Measurements from ENCODE around the gene TAAR8. TPM values are rescaled to one million over a fixed set of nuclear protein-coding genes. Genes with fewer than 3 reads are reported as not detected.

The TAAR8 gene
- polyA plus RNA-seq, 1 donor (not counting 4 experiments of a cell fraction or from before 2014, with no cell fraction given), result not detected

DNA sequence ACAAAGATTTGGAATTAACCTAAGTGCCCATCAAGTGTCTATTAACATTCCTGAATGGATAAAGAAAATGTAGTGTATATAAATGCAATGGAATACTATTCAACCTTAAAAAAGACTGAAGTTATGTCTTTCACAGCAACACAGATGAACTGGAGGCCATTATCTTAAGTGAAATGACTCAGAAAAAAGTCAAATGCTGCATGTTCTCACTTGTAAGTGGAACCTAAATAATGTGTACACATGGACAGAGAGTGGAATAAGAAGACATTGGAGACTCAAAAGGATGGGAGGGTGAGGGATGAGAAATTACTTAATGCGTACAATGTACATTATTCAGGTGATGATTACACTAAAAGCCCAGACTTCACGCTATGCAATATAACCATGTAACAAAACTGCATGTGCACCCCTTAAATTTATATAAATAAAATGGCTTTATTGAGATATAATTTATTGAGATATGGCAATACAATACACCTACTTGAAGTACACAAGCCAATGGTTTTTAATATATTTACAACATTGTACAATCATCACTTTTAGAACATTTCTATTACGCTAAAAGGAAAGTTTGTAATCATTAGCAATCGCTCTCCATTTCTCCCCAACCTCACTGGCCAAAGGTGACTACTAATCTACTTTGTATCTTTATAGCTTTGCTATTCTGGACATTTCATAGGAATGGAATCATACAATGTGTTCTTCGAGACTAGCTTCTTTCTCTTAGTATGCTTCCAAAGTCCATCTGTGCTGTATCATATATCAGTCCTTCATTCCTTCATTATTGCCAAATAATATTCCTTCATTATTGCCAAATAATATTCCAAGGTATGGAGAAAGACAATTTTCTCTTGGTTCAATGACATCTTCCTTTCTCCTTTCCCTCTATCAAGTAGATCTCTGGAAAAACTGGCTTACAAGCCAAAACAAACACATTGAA lies 45.3 kb upstream of the TAAR8 start:
- no peak overlapping the region for H2AFZ ChIP-seq (ENCODE audit: control insufficient read depth, low read length)
- TF ChIP-seq, protein P1, sequence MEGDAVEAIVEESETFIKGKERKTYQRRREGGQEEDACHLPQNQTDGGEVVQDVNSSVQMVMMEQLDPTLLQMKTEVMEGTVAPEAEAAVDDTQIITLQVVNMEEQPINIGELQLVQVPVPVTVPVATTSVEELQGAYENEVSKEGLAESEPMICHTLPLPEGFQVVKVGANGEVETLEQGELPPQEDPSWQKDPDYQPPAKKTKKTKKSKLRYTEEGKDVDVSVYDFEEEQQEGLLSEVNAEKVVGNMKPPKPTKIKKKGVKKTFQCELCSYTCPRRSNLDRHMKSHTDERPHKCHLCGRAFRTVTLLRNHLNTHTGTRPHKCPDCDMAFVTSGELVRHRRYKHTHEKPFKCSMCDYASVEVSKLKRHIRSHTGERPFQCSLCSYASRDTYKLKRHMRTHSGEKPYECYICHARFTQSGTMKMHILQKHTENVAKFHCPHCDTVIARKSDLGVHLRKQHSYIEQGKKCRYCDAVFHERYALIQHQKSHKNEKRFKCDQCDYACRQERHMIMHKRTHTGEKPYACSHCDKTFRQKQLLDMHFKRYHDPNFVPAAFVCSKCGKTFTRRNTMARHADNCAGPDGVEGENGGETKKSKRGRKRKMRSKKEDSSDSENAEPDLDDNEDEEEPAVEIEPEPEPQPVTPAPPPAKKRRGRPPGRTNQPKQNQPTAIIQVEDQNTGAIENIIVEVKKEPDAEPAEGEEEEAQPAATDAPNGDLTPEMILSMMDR (optimal IDR thresholded peaks at IDR 0.05 in 1 of 3, IDR thresholded peaks at IDR 0.05 in 1 of 3, conservative IDR thresholded peaks at IDR 0.05 in 1 of 3; ENCODE audit: extremely low read depth in 1 of 3, insufficient read depth in 2 of 3, low read length in 3 of 3), result no peak
- TF ChIP-seq EZH2 (IDR thresholded peaks at IDR 0.05; ENCODE audit: low read length), result no peak
- peaks cover 0 to 4% of the 10 kb centered on the region in 2 experiments for H3K36me3 ChIP-seq (ENCODE audit: control insufficient read depth in 2 of 2, extremely low read depth in 1 of 2, insufficient read depth in 2 of 2, low read length in 2 of 2)
- H4K20me1 ChIP-seq (ENCODE audit: control insufficient read depth, extremely low read depth, insufficient read depth, low read length), result no peaks in the 10 kb centered on the region
- FAIRE-seq (no peak), DNase-seq (ENCODE audit: low read depth, low spot score) (no peak)
- H3K9me3 ChIP-seq (ENCODE audit: control insufficient read depth, low read depth, low read length), result no peaks in the 10 kb centered on the region
- H3K27me3 ChIP-seq (ENCODE audit: control insufficient read depth, extremely low read depth, insufficient read depth, low read length), result no peaks in the 10 kb centered on the region
- peaks cover 73% of the 10 kb centered on the region for H3K79me2 ChIP-seq (ENCODE audit: control insufficient read depth, insufficient read depth, low read length)
- no peak overlapping the region for H3K4me2 ChIP-seq (ENCODE audit: control insufficient read depth, extremely low read depth, insufficient read depth, low read depth, low read length)
- dilution Hi-C loops (cut with MboI; ENCODE audit: extremely low pct_ligation_motif_present, low sequenced_read_pairs), result no loop called here
- H3K4me3 ChIP-seq (ENCODE audit: control insufficient read depth in 2 of 3, extremely low read depth in 1 of 3, insufficient read depth in 2 of 3, low read depth in 1 of 3, low read length in 3 of 3), result no peak overlapping the region
- H3K4me1 ChIP-seq (ENCODE audit: control insufficient read depth, extremely low read depth, insufficient read depth, low read length), result peaks cover 8% of the 10 kb centered on the region
- H3K27ac ChIP-seq (ENCODE audit: control insufficient read depth, insufficient read depth, low read length), result no peak overlapping the region
- no peak overlapping the region for H3K9ac ChIP-seq (ENCODE audit: control insufficient read depth, extremely low read depth, insufficient read depth, low read length)
- H3K9me1 ChIP-seq (ENCODE audit: control insufficient read depth, extremely low read depth, insufficient read depth, low read length), result peaks cover 2% of the 10 kb centered on the region

DNA sequence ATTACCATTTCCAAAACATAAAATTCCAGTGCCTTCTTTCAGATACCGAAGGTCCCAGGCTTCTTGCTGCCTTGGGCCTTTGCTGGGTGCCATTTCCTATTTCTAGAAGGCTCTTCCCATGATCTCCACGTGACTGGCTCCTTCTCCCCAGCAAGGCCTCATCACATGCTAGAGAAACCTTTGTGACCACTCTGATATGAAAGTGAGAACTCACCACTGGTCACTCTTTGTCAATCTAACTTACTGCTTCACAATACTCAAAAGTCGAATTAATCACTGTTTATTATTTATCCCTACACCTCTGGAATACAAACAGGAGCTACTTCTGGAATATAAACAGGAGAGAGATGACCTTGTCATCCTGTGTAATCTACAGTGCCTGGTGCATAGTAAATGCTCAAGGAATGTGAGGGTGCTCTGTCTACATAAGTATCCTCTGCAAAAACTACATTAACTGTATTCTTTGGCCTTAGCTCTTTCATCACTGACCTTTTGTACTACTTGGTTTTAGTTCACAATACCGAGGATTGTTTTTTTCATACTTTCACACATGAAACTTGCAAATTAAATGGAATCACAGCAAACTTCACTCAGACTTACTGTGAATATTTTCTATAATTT lies 41.2 kb upstream of the TAAR8 start:
- FAIRE-seq, result no peak
- dilution Hi-C loops (cut with MboI; ENCODE audit: extremely low pct_ligation_motif_present, low sequenced_read_pairs), result no loop called here
- TF ChIP-seq, protein P1 (optimal IDR thresholded peaks at IDR 0.05 in 1 of 3, IDR thresholded peaks at IDR 0.05 in 1 of 3, conservative IDR thresholded peaks at IDR 0.05 in 1 of 3; ENCODE audit: extremely low read depth in 1 of 3, insufficient read depth in 2 of 3, low read length in 3 of 3), result no peak
- no peak for TF ChIP-seq EZH2 (IDR thresholded peaks at IDR 0.05; ENCODE audit: low read length)

More for the DNA sequence above, 41.2 kb upstream of the TAAR8 start:
- no peak for DNase-seq (ENCODE audit: low read depth, low spot score)
- Histone ChIP-seq H3K36me3 (ENCODE audit: control insufficient read depth in 2 of 2, extremely low read depth in 1 of 2, insufficient read depth in 2 of 2, low read length in 2 of 2) (no peaks in the 10 kb centered on the region), H3K9me1 (ENCODE audit: control insufficient read depth, extremely low read depth, insufficient read depth, low read length) (no peaks in the 10 kb centered on the region), H3K79me2 (ENCODE audit: control insufficient read depth, insufficient read depth, low read length) (peaks cover 53% of the 10 kb centered on the region), H3K9ac (ENCODE audit: control insufficient read depth, extremely low read depth, insufficient read depth, low read length) (peak overlapping the region; percentile 88), H3K9me3 (ENCODE audit: control insufficient read depth, low read depth, low read length) (no peaks in the 10 kb centered on the region), H3K4me3 (ENCODE audit: control insufficient read depth in 2 of 3, extremely low read depth in 1 of 3, insufficient read depth in 2 of 3, low read depth in 1 of 3, low read length in 3 of 3) (peak overlapping the region; percentile 88 to 96 (median 94)), H3K4me2 (ENCODE audit: control insufficient read depth, extremely low read depth, insufficient read depth, low read depth, low read length) (peak overlapping the region; percentile 92), H2AFZ (ENCODE audit: control insufficient read depth, low read length) (no peak overlapping the region), H3K4me1 (ENCODE audit: control insufficient read depth, extremely low read depth, insufficient read depth, low read length) (peaks cover 13% of the 10 kb centered on the region), H3K27me3 (ENCODE audit: control insufficient read depth, extremely low read depth, insufficient read depth, low read length) (no peaks in the 10 kb centered on the region), H4K20me1 (ENCODE audit: control insufficient read depth, extremely low read depth, insufficient read depth, low read length) (no peaks in the 10 kb centered on the region), H3K27ac (ENCODE audit: control insufficient read depth, insufficient read depth, low read length) (peak overlapping the region; percentile 40)

Data from keratinocyte (primary cell).